Hematopoietic multipotent progenitor cell treated with erythropoietin and hydrocortisone succinate and interleukin-3 and kit ligand, for 6 days (in vitro differentiated cells): ENCODE results near the gene NPFF.
"Not testable (repeated sequence)": the region's sequence is repeated elsewhere in the genome, so short reads cannot be mapped to it uniquely, and the experiment has no call there.

ENCODE experiments used
- DNase-seq: peaks from one replicate; pipeline ENCODE4 v3.0.0-alpha.2; 2015

Gene NPFF

DNA sequence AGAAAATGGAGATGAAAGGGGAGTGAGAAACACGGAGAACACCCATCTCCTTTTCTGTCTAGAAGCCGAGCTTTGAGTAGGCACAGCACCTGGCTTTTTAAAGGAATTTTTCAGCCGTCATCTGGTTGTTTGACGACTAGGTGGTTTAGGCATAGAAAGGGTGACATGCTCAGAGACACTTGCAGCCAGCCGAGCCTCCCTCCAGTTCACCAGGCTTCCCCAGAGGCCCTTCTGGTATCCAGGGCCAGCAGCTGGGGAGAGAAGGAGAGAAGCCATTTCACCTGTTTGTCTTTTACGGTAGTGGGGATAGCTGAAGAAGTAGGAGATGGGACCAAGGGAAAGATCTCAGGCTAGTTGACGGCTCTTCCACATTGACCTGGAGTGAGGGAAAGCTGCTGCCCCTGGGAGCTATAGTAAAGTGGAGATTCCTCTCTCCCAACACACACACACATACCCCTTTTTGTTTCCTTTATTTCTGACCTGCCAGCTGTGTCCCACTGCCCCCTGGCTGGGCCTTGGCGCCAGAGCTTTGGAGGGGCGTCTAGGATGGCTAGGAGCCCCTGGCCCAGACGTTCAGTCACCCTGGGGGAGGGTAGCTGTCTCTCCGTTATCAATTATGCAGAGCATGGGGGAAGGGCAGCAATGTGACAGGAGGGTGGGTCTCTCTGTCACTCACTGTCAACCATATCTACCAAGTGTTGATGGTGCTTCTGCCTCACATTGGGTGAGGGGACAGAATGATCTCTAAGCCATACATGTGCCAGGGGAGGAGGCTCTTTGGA, 13.5 kb downstream of the NPFF start:
- no peak for DNase-seq

DNA sequence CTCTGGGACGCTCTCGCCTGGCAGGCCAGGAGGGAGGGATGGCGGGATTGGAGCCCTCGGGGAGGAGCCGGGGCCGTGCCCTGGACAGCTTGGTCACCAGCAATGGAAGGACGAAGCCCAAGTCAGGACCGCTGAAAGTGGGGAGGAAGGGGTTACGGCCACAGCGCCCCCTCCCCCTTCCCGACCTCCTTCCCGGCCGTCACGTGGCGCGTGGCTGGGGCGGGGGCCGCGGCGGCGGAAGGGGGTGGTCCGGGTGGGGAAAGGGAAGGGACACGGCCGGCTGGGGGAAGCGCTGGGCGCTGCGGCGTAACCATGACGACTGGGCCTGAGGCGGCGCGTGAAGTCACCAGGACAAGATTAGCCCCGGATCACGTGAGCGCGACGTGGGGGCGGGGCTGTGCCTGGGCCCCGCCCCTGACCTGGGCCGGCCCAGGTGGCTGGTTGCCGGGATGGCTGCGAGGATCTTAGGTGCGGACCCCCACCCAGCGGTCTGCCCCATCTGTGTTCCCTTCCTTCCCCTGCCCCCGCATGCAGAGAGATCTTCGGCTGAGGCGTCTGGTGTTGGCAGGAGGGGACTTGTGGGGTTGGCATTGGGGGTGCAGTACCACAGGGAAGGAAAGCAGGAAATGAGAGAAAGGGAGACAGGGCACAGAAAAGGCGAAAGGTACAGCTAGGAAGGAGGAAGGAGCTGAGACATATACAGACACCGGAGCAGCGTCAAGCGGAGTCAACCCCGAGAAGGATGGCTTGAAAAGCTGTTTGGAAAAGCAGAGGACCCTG, 14.3 kb downstream of the NPFF start:
- peak; percentile 94 for DNase-seq

DNA sequence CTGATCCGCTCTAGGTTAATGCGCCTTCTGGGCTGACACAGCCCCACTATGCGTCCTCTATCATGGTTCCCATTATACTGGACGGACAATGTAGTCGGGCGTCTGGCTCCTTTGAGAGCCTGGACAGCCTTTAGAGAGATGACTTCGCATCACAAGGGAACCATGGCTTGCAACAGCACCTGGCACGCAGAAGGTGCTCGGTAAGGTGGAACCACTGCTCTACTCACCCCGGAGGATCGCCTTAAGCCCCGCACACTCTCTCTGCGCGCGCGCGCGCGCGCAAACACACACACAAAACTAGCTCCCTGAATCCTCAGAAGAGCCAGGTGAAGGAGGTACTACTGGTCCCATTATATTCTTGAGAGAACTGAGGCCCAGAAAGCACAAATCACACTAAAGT, 15.1 kb downstream of the NPFF start:
- no peak for DNase-seq

DNA sequence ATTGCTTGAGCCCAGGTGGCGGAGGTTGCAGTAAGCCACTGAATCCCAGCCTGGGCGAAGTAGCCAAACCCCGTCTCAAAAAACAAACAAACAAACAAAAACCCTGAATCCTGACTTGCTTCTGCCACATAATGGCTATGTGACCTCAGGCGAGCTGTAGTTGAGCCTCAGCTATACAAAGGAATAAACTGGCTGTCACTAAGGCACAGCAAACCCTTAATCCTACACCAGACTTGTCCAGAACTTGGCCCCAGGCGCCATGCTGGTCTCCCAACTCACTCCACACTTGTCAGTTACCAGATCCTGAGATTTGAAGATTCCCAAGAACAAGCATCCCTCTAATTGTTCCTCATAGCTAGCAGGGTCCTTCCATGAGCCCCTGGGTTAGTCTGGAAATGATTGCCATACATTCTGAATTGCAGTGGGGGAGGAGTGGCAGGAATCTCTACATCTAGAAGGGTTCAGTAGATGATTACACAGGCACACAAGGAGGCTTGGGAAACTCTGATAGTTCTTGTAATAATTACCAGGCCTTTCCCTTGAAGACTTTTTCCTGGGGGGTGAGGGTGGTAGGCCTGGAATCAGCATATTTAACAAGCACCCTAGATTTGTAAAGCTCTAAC, 17.9 kb downstream of the NPFF start:
- no peak for DNase-seq

DNA sequence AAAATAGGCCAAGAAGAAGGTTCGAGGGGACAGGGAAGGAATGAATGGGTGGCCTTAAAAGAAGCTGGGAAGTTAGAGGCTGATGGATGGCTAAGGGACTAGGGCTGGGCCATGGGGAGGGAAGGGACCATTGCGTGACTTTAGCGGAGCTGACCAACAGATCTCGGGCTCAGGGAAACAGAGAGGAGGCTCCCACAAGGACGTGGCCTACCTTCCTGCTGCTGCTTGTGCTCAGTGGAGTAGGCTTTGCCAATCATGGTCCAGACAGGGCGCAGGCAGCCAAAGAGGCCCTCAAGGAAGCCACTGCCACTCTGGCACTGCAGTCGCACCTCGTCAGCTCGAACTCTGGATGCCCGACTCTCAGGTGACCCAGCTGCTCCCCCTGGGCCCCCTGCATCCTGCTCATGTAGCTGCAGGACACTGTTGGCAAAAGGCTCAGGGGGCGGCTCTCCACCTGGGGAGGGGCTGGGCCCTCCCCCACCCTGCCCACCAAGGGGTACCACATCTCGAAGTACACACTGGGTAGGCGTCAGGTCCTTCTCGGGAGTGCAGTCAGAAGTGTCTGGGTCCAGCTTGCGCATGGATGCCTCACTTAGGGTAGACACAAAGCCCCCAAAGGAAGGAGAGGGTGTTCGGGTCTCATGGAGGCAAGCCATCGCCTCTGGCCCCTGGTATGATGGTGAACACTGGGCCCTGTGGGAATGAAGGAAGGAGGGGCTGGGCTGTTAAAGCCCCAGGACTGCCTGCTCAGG, 20.4 kb downstream of the NPFF start:
- no peak for DNase-seq

DNA sequence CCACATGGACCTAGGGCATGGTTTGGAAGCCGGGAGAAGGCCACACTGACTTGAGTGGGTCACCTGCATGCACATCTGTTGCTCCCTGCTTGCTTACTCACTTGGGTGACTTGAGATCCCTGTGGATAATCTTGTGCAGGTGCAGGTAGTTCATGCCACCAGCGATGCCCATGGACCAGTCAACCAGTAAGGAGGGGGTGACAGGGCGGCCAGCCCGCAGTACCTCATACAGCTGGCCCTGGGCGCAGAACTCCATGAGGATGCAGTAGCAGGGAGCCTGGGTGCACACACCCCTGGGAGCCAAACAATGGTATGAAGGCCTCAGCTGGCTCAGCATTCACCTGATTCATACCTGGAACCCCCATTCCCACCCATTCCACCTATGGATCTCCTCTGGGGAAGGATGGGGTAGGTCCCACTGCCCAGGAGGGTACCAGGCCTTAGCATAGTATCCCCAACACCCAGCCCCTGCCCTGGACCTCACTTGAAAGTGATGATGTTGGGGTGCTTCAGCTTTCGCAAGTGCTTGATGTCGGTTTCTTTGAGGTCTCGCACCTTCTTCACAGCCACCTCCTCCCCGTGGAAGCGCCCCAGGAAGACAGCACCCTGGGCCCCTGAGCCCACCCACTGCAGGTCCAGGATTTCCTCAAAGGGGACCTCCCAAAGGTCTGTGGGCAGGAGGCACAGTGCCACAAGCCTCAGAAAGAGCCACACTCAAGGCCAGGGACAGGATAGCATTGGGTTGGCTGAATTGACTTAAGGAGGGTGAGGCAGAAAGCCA, 21.1 kb downstream of the NPFF start:
- no peak for DNase-seq

DNA sequence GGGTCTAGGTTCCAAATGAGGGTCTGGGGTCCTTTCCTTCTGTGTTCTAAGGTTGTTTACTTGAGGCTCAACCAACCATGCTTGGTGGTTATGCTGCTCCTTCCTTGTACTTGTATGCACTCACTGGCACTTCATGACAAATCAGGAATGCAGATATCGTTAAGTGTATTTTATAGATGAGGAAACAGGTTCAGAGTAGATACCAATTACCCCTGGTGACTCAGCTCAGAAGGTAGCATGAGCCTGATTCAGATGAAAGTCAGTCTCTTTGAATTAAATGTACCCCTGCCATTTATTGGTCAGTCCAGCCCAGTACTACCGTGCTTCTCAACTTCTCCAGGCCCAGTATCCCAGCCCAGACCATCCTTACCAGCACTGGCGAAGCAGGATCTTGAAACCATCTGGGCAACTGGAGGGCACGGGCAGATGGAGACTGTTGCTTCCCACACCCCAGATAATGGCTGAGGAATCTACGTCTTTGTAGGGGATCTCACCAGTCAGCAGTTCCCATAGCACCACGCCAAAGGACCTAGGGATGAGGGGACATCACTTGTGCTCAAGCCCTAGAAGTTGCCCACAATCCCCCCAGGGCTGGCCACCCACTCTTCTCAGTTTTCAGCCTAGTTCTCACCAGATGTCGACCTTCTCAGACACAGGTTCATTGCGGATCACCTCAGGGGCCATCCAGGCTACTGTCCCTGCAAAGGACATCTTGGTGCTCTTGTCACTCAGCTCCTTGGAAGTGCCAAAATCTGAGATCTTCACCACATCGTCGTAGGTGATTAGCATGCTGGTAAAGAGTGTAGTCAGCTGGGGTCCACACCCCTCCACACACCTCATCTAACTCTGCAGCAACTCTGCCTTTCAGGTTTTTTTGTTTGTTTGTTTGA, 22.4 kb downstream of the NPFF start:
- DNase-seq = no peak

DNA sequence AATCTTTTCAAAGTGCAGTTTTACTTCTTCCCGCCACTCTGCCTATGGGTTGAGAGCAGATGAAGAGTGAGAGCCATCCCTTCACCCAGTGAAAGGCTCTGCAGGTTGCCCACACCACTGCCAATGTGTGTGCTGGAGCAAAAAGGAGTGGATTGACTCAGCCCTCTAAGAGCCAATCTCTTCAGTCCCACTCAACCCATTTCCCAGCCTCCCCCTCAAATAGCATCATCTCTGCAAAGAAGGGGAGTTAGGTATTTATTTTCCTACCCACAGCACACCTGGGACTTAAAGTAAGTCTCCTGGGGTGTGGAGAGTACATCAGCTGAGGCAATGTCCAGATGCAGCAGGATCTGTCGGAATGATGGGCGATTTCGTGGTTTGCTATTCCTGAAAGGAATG, 23.3 kb downstream of the NPFF start:
- DNase-seq = no peak

DNA sequence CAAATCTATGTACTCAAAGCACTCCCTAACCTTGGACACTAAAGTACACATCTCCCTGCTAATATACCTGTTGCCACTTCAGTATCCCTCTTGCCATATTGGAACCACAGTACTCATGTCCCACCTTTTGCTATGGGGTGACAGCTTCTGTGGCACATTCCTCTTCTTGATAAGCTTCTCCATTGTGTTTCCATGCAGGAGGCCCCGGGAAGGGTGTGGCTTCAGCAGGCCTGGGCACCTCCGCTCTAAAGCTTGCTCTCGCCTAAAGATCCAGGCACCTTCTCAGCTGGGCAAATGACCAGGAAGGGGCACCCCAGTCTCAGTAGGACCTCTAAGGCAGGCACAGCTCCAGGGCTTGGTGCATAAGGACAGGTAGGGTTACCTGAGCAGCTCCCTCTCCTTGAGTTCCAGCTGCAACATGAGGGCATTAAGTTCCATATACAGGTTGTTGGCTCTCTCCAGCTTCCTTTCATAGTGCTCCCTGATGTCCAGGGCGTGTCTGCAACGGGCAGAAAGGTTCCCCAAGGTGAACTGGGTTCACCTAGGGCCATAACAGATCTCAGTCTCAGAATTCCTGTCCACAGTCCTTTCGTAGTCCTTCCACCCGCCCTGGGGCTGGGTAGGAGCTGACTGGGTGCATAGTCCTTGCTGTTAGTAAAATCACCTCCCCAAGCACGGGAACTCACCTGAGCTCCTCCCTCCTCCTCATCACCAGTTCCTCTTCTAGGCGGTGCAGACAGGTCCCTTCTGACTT, 23.9 kb downstream of the NPFF start:
- DNase-seq = no peak

DNA sequence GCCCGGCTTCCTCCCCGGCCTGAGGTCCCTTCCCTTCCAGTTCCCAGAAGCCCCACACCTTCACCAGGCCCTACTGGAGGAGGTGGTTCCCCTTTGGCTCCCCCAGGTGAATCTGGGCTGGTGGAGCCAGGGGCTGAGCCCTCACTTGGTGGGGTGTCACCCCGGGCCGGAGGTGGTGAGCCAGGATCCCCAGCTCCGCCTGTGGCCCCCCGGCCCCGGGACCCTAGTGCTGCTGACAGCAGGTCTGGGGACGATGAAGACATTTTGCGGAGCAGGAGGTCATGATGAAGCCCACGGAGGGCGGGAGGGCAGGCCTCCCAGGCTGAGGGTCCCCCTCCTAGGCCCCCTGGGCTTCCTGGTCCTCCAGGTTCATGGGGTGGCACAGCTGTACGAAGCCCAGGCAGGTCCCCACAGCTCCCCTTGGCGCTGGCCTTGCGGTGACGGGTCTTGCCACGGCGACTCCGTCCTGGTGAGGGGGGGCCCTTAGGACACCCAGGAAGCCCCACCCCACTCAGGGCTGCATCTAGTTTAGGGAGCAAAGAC, 24.6 kb downstream of the NPFF start:
- DNase-seq = no peak

DNA sequence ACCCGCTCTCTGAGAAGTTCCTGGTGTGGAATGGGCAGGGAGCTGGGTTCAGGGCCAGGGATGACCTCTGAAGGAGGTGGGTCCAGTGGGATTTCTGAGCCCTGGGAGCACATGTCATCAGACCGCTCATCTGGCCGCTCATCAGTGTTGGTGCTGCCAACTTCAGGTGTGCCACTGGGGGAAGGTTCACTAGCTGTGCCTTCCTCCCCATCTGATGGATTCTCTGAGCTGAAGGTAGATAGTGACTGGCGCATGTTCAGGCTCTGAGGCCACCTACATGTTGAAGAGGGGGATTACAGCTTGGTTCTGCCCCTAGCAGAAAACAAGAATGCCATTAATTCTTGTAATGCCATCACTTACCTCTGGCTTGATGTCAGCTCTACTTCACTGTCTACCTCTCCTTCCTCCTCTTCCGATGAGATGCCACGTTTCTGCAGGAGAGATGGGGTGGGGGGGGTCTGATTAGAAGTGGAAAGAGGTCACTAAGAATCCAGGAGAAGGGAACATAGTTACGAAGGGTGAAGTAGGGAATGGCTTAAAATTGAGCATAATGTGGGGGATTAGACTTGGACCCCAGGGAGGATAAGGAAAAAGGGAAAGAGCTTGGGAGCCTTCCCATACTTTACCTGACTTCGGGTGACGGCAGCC, 25.2 kb downstream of the NPFF start:
- DNase-seq = peak; percentile 63

DNA sequence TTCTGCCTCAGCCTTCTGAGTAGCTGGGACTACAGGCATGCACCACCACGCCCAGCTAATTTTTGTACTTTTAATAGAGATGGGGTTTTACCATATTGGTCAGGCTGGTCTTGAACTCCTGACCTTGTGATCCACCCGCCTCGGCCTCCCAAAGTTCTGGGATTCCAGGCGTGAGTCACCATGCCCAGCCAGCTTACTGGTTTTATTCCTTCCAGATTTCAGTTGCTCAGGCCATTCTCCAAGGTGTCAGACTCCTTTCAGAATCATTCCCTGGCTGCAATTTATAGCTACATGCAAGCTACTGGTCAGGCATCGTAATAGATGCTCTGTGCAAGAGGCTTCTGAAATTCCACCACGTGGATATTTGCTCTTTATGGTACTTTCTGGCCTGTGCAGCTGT, 25.8 kb downstream of the NPFF start:
- not testable (repeated sequence) for DNase-seq

DNA sequence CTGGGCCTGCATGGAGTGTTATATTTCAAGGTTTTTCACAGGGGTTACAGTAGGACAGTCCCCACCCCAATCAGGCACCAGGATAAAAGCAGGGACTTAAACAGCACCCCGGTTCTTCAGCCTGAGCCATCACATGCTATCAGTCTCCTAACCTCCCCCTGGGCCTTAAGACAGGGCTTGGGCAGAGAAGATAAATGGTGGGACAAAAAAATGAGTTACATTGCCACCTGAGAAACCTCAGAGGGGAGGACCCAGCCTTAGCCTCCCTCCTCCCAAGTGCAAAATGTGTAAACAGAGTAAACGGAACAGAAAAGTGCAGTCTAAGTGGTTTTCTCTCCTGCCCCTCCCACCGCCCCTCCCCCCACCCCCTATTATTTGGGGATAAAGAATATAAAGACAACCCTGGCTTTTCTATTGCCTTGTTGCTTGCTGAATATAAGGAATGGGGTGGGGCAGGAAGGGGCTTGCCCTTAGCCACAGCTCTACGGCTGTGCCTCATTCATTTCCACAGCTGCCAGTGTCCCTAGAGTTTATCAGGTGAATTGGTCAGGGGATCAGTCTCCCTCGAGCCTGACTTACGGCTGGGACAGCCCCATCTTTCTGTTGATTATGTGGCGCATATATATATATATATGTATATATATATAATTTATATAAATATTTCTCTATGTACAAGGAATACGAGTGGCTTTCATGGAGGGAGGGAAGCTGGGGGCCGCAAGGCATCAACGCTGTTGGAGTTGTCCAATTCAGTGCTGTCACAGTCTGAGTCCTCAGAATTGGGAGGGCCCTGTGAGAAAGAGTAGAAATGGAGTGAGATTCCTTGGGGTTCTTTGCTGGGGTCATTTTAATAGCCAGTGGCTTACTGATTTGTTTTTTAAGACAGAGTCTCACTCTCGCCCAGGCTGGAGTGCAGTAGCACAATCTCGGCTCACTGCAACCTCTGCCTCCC, 26.5 kb downstream of the NPFF start:
- no peak for DNase-seq

DNA sequence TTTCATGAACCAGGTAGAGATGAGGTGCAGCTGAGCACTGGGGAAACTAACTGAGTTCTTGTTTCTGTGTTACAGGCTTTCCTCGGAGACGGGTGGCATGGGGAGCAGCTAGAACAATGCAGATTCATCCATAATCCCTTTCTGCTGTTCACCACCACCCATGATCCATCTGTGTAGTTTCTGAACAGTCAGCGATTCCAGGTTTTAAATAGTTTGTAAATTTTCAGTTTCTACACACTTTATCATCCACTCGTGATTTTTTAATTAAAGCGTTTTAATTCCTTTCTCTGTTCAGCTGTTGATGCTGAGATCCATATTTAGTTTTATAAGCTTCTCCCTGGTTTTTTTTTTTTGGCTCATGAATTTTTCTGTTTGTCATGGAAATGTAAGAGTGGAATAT, 28.0 kb downstream of the NPFF start:
- no peak for DNase-seq

DNA sequence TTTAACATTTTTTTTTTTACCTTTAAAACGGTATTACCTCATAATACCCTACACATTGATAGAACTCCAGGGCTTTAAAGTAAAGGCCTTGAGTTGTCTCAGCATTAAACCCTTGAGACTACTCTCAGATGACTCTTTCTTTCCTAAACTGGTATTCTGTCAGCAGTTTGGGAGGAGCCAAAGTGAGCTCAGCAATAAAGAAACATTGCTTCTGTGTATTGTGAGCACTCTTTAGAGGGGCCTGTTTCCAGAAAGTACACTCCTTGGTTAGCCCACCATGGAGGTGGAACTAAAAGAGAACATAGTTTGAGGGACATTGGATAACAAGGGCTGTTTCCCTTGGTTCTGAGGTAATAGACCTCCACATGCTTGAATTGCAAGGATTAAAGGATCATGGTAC, 28.4 kb downstream of the NPFF start:
- DNase-seq = no peak

DNA sequence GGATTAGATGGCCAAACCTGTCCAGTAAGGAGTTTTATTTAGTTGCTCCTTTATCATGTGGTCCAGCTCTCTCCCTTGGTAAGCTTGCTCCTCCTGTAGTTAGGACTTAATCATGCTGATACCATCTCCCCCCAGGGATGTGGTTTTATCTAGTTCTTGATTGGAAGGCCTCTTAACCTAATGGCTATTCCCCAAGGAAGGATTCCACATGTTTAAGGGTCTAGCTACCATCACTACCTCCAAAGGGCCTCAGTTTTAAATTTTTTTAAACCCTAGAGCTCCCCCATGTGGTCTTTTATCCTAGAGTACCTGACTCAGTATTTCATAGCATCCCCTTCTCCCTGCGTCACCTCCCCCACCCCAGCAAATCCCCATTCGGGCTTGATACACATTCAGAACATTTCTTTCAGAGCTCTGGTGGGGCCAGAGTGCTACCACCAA, 30.5 kb downstream of the NPFF start:
- DNase-seq = peak; percentile 50

DNA sequence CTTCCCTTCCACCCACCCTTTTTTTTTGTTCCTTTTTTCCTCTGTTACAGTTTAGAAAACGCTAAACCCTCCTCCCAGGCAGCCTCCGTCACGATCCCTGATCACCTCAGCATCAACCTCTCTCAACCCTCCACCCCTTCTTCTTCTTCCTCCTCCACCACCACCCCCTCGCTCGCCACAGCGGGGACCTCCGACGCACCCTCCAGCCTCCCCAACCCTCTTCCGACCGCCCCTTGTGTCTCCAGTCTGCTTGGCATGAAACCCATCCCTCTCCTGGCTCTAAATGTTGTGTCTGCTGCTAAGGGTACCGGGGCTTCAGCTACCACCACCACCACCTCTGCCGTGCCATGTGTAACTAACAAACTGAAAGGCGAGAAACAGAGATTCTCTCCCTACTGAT, 32.5 kb downstream of the NPFF start:
- no peak for DNase-seq

DNA sequence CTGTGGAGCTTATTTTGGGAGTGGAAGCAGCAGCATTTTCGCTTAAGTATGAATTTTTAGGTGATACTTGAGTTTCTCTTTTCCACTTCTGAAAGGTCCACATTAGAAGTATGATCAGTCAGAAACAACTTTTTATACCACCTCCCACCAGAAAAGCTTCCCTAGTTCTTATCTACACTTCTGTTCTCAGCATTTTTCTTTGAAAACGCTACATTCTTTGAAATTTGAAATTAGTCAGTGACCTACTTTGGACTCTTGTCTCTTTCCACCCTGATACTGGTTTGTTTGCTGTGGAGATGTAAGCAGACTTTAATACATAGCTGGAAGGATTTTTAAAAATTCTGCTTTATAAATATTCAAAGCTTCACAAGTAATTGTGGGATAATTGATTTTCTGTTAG, 33.2 kb downstream of the NPFF start:
- no peak for DNase-seq
